ENCODE data around the gene FGR.
A peak's percentile ranks its signal among the peaks of the same experiment; 100 is the strongest.

The FGR gene

DNA sequence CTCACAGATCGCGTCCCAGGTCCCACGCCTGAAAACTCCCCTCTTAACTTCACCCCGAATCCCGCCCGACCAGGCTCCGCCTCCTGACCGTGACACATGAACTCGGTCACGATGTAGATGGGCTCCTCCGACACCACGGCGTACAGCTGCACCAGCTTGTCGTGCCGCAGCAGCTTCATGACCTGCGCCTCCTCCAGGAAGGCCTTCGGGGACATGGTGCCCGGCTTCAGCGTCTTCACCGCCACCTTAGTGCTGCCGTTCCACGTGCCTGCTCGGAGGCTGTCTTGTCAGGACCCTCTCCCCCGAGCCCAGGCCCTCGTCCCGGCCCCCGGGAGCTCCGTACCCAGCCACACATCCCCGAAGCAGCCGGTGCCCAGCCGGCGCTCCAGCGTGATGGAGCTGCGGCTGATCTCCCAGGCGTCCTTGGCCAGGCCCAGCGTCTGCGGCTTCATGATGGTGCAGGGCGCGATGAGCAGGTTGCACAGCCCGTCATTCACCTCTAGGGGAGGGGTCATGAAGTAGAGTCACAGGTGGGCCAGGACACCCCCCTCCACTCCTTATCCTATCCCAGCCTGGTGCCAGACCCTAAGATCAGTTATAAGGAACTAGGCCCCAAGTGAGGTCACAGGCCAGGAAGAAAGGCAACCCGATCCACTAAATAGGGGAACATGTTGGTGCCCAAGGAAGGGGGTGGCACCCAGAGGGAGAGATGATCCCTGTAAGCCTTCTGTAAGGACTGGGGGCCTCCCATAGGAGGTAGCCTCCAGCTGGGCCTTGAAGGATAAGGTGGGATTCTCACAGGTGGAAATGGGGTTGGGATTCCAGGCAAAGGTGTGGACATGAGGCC, 19.4 kb downstream of the FGR start:
- DNase-seq: no peak

- DNase-seq: no peak
These were observed 20.2 kb downstream of the FGR start for GRCh38 chr1:27614625-27615344.

GRCh38 chr1:27614043-27614624, 20.9 kb downstream of the FGR start:
- no peak for DNase-seq

- DNase-seq: no peak
These were observed 22.3 kb downstream of the FGR start for GRCh38 chr1:27612718-27613117.

DNA sequence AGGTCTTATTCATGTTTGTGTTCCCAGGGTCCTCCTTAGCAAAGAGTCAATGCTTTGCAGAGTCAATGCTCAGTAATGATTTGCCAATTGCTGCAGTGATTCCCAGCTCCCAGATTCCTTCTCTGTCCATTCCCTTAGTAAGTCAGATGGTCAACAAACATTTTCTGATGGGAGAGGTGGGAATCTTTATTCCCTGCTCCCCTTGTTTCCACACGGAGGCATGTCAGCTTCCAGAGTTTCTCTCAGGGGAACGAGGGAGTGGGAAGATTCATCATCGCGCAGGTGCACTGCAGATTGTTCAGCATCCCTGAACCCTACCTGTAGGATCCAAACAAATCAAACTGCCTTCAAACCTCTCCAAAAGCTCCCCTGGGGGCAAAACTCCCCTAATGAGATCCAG, 23.5 kb downstream of the FGR start:
- DNase-seq: no peak

DNA sequence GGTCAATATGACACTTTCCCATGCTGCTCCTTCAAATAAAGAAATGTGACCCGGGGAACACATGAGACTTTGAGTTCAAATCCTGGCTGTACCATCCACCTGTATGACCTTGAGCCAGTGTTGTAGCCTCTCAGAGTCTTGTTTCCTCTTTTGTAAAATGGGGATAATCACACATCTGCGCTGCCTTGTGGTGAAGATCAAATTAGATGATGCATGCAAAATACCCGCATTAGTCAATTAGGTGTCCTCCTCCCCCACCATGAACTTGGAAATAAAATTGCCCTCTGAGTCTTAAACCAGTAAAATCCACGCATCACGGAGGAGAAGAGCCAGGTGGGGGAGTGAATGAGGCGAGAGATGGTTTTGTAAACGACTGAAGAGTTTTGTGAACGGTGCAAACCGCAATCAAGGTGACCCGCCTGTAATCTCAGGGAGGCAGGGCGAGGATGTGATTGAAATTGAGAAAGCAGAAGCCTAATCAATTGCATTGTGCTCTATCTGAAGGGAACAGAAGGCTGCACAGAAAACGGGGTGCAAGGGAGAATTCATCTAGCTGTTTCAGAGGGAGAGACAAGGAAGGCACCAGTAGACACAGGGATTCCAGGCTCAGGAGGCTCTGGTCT, 25.3 kb downstream of the FGR start:
- no peak for DNase-seq

GRCh38 chr1:27609210-27609555, 25.8 kb downstream of the FGR start:
- DNase-seq: no peak

- DNase-seq: no peak
These were observed 27.7 kb downstream of the FGR start for GRCh38 chr1:27607239-27607804.

GRCh38 chr1:27606708-27607238, 28.2 kb downstream of the FGR start:
- DNase-seq: no peak

DNA sequence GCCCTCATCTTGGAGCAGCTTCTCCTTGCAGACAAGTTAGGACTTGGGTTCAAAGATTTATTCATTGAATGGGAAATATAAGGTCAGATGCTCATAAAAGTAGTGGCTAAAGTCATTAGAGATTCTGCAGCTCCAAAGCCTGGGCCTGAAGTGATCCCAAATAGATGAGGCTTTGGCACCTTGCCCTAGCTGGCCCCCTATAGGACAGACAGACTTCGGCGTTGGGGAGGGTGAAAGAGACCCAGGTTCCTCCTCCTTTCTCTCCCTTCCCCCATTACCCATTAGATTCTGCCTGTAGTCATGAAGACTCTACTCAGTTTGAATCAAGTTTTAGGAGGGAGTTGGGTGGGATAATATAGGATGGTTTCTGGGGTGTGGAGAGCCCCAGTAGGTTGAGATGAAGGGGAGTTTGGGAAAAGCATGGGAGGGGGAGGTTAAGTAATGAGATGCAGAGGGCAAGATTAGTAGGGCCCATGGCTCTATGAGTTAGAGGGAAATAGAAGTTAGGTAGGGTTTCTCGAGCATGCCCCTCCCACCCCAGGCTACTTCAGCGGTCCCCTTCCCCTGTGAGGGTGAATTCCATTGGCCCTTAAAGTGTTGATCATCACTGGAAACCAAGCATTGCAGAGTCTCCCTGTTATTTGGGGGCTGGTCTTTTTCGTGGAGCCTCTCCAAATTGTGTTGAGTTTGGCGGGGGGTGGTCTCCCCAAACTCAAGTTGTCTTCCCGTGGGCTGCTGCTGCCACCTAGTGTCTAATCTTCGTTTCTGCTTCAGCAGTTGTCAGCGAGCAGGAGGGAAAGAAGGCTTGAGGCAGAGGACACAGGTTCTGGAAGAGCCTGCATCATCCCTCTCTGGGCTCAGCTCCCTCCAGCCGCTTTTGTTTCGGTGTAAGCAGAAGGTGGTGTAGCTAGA, 28.9 kb downstream of the FGR start:
- DNase-seq: peak; percentile 73

DNA sequence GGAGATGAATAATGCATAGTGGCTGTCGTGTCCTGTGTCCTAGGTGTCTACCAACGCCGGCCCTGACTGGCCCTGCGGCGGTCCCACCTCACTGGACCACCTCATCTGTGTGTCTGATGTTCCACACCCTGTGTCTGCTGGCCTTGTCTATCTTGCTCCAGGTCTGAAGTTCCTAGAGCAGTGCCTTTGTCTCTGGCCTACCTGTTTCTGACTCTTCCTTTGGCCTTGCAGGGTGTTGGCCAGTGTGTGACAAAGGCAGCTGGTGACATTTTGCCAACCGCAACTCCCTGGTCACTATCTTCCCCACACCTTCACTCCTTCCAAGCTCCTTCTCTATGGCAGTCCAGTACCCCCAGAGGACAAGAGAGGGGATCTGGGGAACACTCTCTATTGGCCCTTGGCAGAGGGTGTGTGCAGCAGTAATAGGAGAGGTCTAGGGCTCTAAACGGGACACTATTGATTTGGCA, 29.7 kb downstream of the FGR start:
- DNase-seq: no peak

GRCh38 chr1:27604579-27605299, 30.2 kb downstream of the FGR start:
- no peak for DNase-seq

DNA sequence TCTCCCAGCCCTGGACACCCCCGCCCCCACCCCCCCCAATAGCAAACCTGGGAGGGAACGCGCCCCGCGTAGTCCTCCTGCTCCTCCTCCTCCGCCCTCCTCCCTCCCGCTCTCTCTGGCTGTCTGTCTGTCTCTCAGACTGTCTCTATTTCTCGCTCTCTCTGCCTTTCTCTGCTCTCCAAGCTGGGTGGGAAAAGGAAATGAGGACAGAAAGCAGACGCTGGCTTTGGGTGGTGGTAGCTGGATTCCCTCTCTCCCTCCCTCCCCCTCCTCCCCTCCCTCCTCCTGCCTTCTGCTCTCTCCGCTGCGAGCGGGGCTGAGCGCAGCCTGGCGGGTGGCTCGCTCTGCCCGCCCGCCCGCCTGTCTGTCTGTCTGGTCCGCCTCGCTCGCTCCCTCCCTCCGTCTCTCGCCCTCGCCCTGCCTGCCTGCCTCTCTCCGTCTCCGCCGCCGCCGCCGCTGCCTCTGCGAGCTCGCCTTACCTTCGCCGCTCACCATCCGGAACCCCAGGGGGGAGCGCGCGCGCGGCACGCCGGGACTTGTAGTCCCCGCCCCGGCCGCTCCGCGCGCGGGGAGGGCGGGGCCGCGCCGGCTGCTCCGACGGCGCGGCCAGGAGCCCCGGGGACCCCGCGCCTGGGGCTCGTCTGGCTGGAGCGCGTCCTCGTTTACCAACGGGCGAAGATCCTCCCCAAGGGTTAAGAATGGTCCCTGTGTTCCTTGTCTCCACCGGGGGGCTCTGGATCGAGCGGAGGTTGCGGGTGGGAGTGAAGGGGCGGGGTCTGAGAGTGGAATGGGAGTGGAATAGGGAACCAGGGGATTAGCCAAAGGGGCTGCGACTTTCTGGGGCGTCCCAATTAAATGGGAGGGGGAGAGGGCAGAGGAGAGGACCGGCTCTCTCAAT, 31.1 kb downstream of the FGR start, which contains the start of gene AHDC1:
AHDC1 (minus strand) TSS at position 464 of the 898 bp plus-strand sequence. CDS start 52,029 bp downstream, outside the sequence.
- DNase-seq: peak; percentile 91

DNA sequence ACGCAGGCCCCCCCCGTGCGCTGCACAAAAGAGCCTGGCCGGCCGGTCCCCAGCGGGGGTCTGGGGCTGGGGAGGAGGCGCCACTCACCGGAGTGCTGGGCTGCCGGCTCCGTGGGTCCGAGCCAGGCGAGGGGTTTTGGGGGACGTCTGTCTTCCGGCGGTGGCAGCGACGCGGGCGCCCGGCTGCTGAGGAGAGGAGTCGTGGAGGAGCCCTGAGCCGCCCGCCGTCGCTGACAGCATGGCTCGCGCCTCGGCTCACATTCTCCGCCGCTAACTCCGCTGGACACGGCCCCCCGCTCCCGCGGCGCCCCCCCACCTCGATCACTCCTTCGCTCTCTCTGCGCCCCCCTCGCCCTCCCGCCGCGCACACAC, 31.7 kb downstream of the FGR start:
- DNase-seq: no peak

DNA sequence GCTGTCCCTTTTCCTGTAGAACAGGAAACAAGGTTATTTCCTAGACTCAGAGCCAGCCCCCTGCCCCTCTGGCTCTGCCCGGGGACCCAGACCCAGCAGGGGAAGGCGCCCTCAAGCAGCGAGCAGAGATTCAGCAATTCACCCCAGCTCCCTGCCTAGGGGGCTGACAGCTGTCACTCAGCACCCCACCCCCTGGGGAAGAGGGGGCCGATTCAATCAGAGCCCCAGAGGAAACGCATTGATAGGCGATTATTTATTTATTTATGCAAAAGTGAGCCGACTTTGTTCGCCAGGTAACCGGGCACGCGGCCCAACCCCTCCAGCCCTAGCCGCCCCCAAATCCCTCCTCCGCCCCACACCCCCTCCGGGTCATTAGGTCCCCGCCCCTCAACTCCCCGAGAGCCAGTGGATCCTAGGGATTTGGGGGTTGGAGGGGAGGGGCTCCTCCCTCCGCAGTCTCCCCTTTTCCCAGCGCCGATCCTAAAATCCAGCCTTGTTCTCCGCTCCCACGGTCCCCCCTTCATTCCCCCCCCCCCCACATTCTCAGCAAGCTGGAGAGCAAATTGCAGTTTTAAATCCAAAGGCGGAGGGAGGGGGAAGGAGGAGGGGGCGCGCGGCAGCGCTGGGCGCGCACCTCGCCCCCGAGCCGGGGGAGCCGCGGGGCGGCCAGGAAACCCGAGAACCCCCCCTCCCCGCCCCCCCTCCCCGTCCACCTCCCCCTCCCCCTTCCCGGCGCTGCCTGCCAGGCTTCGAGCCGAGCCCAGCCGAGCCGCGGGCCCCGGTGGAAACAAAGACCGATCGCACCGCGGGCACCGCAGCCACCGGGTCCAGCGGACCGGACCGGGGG, 32.3 kb downstream of the FGR start:
- DNase-seq: peak; percentile 45

- no peak for DNase-seq
These were observed 33.1 kb downstream of the FGR start for GRCh38 chr1:27601771-27602461.

DNA sequence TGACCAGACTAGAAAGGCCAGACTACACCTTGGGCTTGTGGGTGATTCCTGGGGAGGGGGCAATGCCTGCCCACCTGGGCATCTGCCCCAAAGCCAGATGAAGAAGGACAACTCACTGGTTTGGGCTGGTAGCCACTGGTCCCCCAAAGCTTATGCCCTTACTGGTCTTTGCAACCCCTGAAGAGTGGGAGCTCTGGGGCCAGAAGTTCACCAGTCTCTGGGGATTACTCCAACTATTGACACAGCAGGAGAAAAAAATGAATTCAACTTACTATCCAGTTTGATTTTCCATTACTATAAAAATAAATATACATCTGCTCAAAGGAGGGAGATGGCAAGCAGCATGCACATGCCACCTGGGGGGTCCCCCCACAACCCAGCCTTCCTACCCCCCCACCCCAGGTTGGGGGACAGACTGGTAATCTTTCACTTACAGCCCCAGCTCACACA, 33.6 kb downstream of the FGR start:
- DNase-seq: no peak
